ENCODE results near the gene NINL.
A peak's percentile ranks its signal among the peaks of the same experiment; 100 is the strongest.

Gene NINL

GRCh38 chr20:25565578-25566157, 19.7 kb downstream of the NINL start:
- TF ChIP-seq TAF1 (IDR thresholded peaks at IDR 0.05; ENCODE audit: borderline replicate concordance, insufficient read depth, low read length) (no peak), REST (IDR thresholded peaks at IDR 0.05; ENCODE audit: insufficient read depth in 1 of 2, low read depth in 2 of 2, low read length in 2 of 2) (no peak), FOXP2 (optimal IDR thresholded peaks at IDR 0.05; ENCODE audit: borderline replicate concordance, extremely low read depth, extremely low read length, insufficient read depth) (no peak), POLR2AphosphoS5 (IDR thresholded peaks at IDR 0.05; ENCODE audit: low read depth, low read length) (no peak), SIN3A (IDR thresholded peaks at IDR 0.05; ENCODE audit: borderline replicate concordance, insufficient read depth, low read length) (no peak)

GRCh38 chr20:25563876-25564275, 21.5 kb downstream of the NINL start:
- TF ChIP-seq TAF1 (IDR thresholded peaks at IDR 0.05; ENCODE audit: borderline replicate concordance, insufficient read depth, low read length) (no peak), SIN3A (IDR thresholded peaks at IDR 0.05; ENCODE audit: borderline replicate concordance, insufficient read depth, low read length) (no peak), REST (IDR thresholded peaks at IDR 0.05; ENCODE audit: insufficient read depth in 1 of 2, low read depth in 2 of 2, low read length in 2 of 2) (no peak), POLR2AphosphoS5 (IDR thresholded peaks at IDR 0.05; ENCODE audit: low read depth, low read length) (no peak), FOXP2 (optimal IDR thresholded peaks at IDR 0.05; ENCODE audit: borderline replicate concordance, extremely low read depth, extremely low read length, insufficient read depth) (no peak)

- TF ChIP-seq TAF1 (IDR thresholded peaks at IDR 0.05; ENCODE audit: borderline replicate concordance, insufficient read depth, low read length) (no peak), FOXP2 (optimal IDR thresholded peaks at IDR 0.05; ENCODE audit: borderline replicate concordance, extremely low read depth, extremely low read length, insufficient read depth) (no peak), POLR2AphosphoS5 (IDR thresholded peaks at IDR 0.05; ENCODE audit: low read depth, low read length) (no peak), SIN3A (IDR thresholded peaks at IDR 0.05; ENCODE audit: borderline replicate concordance, insufficient read depth, low read length) (no peak), REST (IDR thresholded peaks at IDR 0.05; ENCODE audit: insufficient read depth in 1 of 2, low read depth in 2 of 2, low read length in 2 of 2) (no peak)
Measured at GRCh38 chr20:25563362-25563761, 22.0 kb downstream of the NINL start.

GRCh38 chr20:25553819-25554296, 31.5 kb downstream of the NINL start:
- TF ChIP-seq REST (IDR thresholded peaks at IDR 0.05; ENCODE audit: insufficient read depth in 1 of 2, low read depth in 2 of 2, low read length in 2 of 2) = peak in 1 of 2 experiments; percentile 79; a peak in 1 of 4 replicates
- TF ChIP-seq SIN3A (IDR thresholded peaks at IDR 0.05; ENCODE audit: borderline replicate concordance, insufficient read depth, low read length) = no peak
- TF ChIP-seq FOXP2 (optimal IDR thresholded peaks at IDR 0.05; ENCODE audit: borderline replicate concordance, extremely low read depth, extremely low read length, insufficient read depth) = no peak

GRCh38 chr20:25552977-25553376, 32.4 kb downstream of the NINL start:
- no peak for TF ChIP-seq REST (IDR thresholded peaks at IDR 0.05; ENCODE audit: insufficient read depth in 1 of 2, low read depth in 2 of 2, low read length in 2 of 2)
- TF ChIP-seq POLR2AphosphoS5 (IDR thresholded peaks at IDR 0.05; ENCODE audit: low read depth, low read length) = no peak
- no peak for TF ChIP-seq TAF1 (IDR thresholded peaks at IDR 0.05; ENCODE audit: borderline replicate concordance, insufficient read depth, low read length)
- no peak for TF ChIP-seq FOXP2 (optimal IDR thresholded peaks at IDR 0.05; ENCODE audit: borderline replicate concordance, extremely low read depth, extremely low read length, insufficient read depth)
- no peak for TF ChIP-seq SIN3A (IDR thresholded peaks at IDR 0.05; ENCODE audit: borderline replicate concordance, insufficient read depth, low read length)
